Measurements from ENCODE around the gene CHST13. TPM values are rescaled to one million over a fixed set of nuclear protein-coding genes. Genes with fewer than 3 reads are reported as not detected.
"Not testable (repeated sequence)": the region's sequence is repeated elsewhere in the genome, so short reads cannot be mapped to it uniquely, and the experiment has no call there.

CHST13 gene
- total RNA-seq, 1 experiment from 2014 or later = not detected

GRCh38 chr3:126581569-126581968, 57.6 kb downstream of the CHST13 start:
- DNase-seq (no peak), ATAC-seq (no peak)
- POLR2A ChIA-PET (ENCODE audit: unreplicated experiment) = no interaction called here
- no peaks in the 10 kb centered on the region for H3K9me2 ChIP-seq (replicated peaks; ENCODE audit: low read length)
- H3K27ac ChIP-seq (ENCODE audit: low read length) = no peak overlapping the region
- no peak overlapping the region for H2AFZ ChIP-seq (ENCODE audit: low read length)
- intact Hi-C loops (cut with micrococcal nuclease) = no loop called here
- H3K4me1 ChIP-seq (ENCODE audit: insufficient read depth, low read length) = no peaks in the 10 kb centered on the region
- no peak overlapping the region for H3K4me3 ChIP-seq (ENCODE audit: low read length)
- no TSS peak for BruUV-seq (replicated peaks)
- no peaks in the 10 kb centered on the region for H3K79me2 ChIP-seq (ENCODE audit: low read length)
- no peaks in the 10 kb centered on the region for H3K9me3 ChIP-seq (ENCODE audit: low read length)
- TF ChIP-seq EZH2phosphoT487 (IDR thresholded peaks at IDR 0.05; ENCODE audit: borderline replicate concordance, low read length) (no peak), CTCF (conservative IDR thresholded peaks at IDR 0.05; ENCODE audit: low read depth, low read length) (no peak), EZH2 (IDR thresholded peaks at IDR 0.05; ENCODE audit: low read length, unreplicated experiment) (no peak)
- no peaks in the 10 kb centered on the region for H3F3A ChIP-seq (ENCODE audit: low read length, unreplicated experiment)
- H3K9ac ChIP-seq (ENCODE audit: low read length) = no peak overlapping the region
- no peak overlapping the region for H3K4me2 ChIP-seq (ENCODE audit: low read length)
- no peaks in the 10 kb centered on the region for H4K20me1 ChIP-seq (ENCODE audit: low read length)
- H3K27me3 ChIP-seq (ENCODE audit: low read length) = no peaks in the 10 kb centered on the region
- H3K36me3 ChIP-seq (ENCODE audit: low read depth, low read length) = no peaks in the 10 kb centered on the region
- CTCF ChIA-PET = no interaction called here

- H3K4me2 ChIP-seq (ENCODE audit: low read length) = no peak overlapping the region
- no peaks in the 10 kb centered on the region for H3K4me1 ChIP-seq (ENCODE audit: insufficient read depth, low read length)
- BruUV-seq (replicated peaks) = no TSS peak
- H3F3A ChIP-seq (ENCODE audit: low read length, unreplicated experiment) = no peaks in the 10 kb centered on the region
- DNase-seq (no peak), ATAC-seq (no peak)
- H3K27ac ChIP-seq (ENCODE audit: low read length) = no peak overlapping the region
- H2AFZ ChIP-seq (ENCODE audit: low read length) = no peak overlapping the region
- H3K9me3 ChIP-seq (ENCODE audit: low read length) = no peaks in the 10 kb centered on the region
- no peak overlapping the region for H3K4me3 ChIP-seq (ENCODE audit: low read length)
- no peaks in the 10 kb centered on the region for H4K20me1 ChIP-seq (ENCODE audit: low read length)
- no peaks in the 10 kb centered on the region for H3K9me2 ChIP-seq (replicated peaks; ENCODE audit: low read length)
- intact Hi-C loops (cut with micrococcal nuclease) = no loop called here
- H3K27me3 ChIP-seq (ENCODE audit: low read length) = no peaks in the 10 kb centered on the region
- no peak overlapping the region for H3K9ac ChIP-seq (ENCODE audit: low read length)
- ChIA-PET POLR2A (ENCODE audit: unreplicated experiment) (no interaction called here), CTCF (no interaction called here)
- TF ChIP-seq EZH2phosphoT487 (IDR thresholded peaks at IDR 0.05; ENCODE audit: borderline replicate concordance, low read length) (no peak), EZH2 (IDR thresholded peaks at IDR 0.05; ENCODE audit: low read length, unreplicated experiment) (no peak), CTCF (conservative IDR thresholded peaks at IDR 0.05; ENCODE audit: low read depth, low read length) (no peak)
- H3K79me2 ChIP-seq (ENCODE audit: low read length) = no peaks in the 10 kb centered on the region
- H3K36me3 ChIP-seq (ENCODE audit: low read depth, low read length) = no peaks in the 10 kb centered on the region
Observed at GRCh38 chr3:126582311-126582710, 58.4 kb downstream of the CHST13 start.

GRCh38 chr3:126591515-126591914, 67.6 kb downstream of the CHST13 start:
- H3K4me2 ChIP-seq (ENCODE audit: low read length); H3K9ac ChIP-seq (ENCODE audit: low read length); H3K36me3 ChIP-seq (ENCODE audit: low read depth, low read length); POLR2A ChIA-PET (ENCODE audit: unreplicated experiment); CTCF ChIA-PET; intact Hi-C loops (cut with micrococcal nuclease); ATAC-seq; H4K20me1 ChIP-seq (ENCODE audit: low read length); H3K79me2 ChIP-seq (ENCODE audit: low read length); H3K9me2 ChIP-seq (replicated peaks; ENCODE audit: low read length); H3K4me3 ChIP-seq (ENCODE audit: low read length); H3F3A ChIP-seq (ENCODE audit: low read length, unreplicated experiment); BruUV-seq (replicated peaks); H3K27ac ChIP-seq (ENCODE audit: low read length); H3K4me1 ChIP-seq (ENCODE audit: insufficient read depth, low read length); DNase-seq; H3K9me3 ChIP-seq (ENCODE audit: low read length); H3K27me3 ChIP-seq (ENCODE audit: low read length); H2AFZ ChIP-seq (ENCODE audit: low read length): not testable (repeated sequence)

Other genes starting within 250 kb of the CHST13 start
- 0.12 TPM in 1 of 2 replicates, not detected in the other for gene KLF15, start 166.7 kb upstream of the CHST13 start, total RNA-seq (2014; rRNA removed)
- gene CFAP100, start 129.2 kb upstream of the CHST13 start, total RNA-seq (2014; rRNA removed) = not detected in 2 replicates
- gene ZXDC, start 48.3 kb upstream of the CHST13 start, total RNA-seq (2014; rRNA removed) = 15.4 and 18.7 TPM in 2 replicates
- not detected in 2 replicates for gene UROC1, start 6.4 kb upstream of the CHST13 start, total RNA-seq (2014; rRNA removed)
- gene C3orf22, start 34.8 kb downstream of the CHST13 start, total RNA-seq (2014; rRNA removed) = not detected in 2 replicates
- 5.5 and 7.8 TPM in 2 replicates for gene TXNRD3, start 131.0 kb downstream of the CHST13 start, total RNA-seq (2014; rRNA removed)
- gene CHCHD6, start 180.1 kb downstream of the CHST13 start, total RNA-seq (2014; rRNA removed) = 32.3 and 33.0 TPM in 2 replicates